HG02852 (cell line): Measurements from ENCODE around the gene ART1.
A peak's percentile ranks its signal among the peaks of the same experiment; 100 is the strongest.
"Not testable (repeated sequence)": the region's sequence is repeated elsewhere in the genome, so short reads cannot be mapped to it uniquely, and the experiment has no call there.

ENCODE experiments used
- ATAC-seq: cut with Tn5 transposase; IDR thresholded peaks from one replicate; pipeline ENCODE4 v1.9.1; 2021; ENCODE audit warnings: mild to moderate bottlenecking, moderate library complexity; ENCODE audit not compliant: unreplicated experiment

ART1 gene, protein sequence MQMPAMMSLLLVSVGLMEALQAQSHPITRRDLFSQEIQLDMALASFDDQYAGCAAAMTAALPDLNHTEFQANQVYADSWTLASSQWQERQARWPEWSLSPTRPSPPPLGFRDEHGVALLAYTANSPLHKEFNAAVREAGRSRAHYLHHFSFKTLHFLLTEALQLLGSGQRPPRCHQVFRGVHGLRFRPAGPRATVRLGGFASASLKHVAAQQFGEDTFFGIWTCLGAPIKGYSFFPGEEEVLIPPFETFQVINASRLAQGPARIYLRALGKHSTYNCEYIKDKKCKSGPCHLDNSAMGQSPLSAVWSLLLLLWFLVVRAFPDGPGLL

DNA sequence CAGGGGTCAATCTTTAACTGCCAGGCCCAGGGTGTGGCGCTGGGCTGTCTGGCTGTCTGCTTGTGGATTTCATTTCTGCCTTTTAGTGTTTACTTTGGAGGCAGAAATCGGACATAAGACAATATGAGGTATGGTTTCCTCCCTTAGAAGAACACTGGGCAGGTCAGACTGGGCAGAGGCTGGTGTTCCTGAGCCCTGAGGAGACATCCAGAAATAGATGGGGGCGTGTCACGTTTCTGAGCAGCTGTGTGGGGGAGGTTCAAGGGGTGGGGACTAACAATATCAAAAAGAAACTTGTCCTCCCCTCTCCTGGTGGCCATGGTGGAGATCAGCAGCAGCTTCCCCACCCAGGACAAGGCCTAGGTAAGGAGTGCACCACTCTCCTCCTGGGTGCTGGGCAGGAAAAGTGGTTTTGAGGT lies at the start of gene ART1:
Gene ART1 (plus strand): TSS at position 312 of the 419 bp plus-strand sequence. CDS start 14,086 bp downstream, outside the sequence.
- ATAC-seq: no peak

DNA sequence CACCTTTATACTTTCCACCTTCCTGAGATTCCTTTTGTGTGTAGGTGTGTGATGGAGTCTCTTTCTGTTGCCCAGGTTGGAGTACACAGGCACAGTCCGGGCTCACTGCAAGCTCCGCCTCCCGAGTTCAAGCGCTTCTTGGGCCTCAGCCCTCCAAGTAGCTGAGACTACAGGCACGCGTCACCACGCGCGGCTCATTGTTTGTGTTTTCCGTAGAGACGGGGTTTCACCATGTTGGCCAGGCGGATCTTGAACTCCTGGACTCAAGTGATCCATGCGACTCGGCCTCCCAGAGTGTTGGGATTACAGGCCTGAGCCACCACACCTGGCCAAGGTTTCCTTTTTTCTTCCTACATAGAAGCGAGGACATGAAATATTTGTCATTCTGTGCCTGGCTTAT lies 47.2 kb upstream of the ART1 start:
- ATAC-seq: not testable (repeated sequence)

DNA sequence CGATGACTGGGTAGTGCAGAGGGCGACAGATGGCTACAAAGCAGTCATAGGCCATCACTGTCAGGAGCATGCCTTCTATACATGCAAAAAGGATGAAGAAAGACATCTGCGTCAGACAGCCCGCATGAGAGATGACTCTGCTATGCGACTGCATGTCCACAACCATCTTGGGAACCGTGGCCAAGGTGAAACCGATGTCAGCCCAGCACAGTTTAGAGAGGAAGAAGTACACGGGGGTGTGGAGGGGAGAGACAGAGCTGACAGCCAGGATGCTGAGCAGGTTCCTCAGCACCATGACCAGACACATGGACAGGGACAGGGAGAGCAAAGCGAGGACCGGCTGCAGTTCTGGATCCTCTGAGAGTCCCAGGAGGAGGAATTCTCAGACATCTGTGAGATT lies 44.7 kb upstream of the ART1 start:
- ATAC-seq: not testable (repeated sequence)

DNA sequence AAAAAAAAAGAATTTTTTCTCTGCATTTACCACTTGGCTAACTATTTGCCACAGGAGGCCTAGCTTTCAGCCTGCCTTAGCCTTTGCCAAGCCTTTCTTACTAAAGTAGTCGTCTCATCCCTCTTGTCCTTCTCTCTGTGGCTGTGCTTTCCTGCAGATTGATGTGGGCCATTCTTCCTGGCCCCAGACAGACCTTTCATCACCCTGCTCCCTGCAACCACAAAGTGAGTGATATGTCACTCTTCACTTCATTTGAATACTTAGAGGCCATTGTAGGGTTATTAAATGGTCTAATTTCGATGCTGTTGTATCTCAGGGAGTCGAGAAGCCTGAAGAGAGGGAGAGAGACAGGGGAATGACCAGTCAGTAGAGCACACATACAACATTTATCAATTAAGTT lies 40.8 kb upstream of the ART1 start:
- ATAC-seq: no peak

DNA sequence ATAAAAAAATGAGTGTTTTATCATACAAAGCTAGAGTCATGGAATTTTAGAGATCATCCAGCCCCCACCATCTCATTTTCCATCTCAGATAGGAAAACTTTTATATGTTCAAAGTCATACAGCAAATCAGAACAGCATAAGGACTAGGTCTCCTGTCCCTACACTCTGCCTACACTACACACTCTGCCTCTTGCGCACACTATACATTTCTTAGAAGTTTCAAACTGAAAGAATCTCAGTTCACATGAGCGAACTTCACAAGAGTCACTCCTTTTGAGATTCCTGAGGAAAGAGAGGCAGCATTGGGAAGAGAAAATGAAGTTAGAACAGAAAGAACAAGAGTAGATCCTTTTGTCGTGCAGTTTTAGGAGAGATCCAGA lies 39.7 kb upstream of the ART1 start:
- ATAC-seq: no peak

DNA sequence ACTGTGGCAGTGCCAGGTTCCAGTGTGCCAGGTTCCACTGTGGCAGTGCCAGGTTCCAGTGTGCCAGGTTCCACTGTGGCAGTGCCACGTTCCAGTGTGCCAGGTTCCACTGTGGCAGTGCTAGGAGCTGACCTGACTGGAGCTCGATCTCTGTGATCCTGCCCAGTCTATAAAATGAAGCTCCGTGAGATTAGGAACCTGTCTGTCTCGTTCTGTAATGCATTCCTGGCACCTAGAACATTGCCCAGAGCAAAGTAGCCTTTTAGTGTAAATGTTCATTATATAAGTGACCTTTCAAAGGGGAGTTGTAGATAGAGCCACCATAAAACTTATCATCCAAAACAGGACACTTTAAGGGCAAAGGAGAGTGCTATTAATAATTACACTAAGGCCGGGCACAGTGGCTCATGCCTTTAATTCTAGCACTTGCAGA lies 39.1 kb upstream of the ART1 start:
- ATAC-seq: no peak

DNA sequence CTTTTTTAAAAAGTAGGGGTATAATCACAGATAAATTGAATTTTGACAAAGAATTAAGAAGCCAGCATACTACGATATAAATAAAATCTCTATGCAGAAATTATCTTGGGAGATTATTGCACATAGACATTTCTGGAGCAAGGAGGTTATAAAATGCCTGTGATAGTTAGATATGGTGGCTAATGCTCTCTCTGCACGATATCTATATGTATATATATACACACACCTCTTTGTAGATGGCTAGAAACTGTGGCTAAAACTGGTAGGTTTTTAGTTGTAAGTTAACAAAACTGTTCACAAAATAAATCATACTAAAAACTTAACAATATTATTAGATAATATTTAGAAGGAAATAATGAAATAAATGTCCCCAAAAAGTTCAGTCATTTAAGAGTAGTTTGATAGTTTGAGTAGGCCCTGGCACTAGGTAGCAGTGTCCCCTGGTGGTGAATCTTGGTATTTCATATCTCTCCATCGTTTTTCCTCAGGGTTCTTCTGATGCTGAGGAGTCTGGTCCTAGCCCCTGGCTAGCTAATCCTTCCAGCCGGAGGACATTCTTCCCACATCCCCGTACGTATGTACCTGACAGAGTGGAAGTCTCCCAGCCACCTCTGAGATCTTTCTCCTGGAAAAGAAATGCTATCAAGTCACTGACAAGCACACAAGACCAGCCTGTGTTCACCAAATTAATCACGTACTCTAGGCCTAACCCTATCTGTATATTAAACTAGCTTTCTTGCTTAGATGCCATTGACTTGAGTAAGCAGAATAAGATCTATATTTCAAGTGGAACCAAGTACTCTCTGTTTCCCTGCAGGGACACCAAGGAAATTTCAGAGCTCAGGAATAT lies 35.3 kb upstream of the ART1 start:
- ATAC-seq: no peak

DNA sequence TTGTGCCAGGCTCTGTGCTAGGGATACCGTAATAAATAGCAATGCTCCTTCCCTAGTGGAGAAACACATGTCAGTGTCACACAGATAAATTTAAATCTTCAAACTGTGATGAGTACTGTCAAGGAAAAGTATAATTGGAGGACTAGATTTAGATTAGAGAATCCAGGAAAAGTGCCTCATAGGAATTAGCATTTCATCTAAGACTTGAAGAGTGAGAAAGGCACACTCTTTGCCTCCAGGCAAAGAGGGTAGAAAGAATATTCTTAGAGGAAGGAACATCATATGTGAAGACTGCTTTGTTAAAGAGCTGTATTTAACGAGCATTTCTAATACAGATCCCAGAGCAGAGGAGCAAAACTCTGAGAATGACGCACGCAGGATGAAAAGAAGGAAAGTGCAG lies 34.1 kb upstream of the ART1 start:
- ATAC-seq: no peak

DNA sequence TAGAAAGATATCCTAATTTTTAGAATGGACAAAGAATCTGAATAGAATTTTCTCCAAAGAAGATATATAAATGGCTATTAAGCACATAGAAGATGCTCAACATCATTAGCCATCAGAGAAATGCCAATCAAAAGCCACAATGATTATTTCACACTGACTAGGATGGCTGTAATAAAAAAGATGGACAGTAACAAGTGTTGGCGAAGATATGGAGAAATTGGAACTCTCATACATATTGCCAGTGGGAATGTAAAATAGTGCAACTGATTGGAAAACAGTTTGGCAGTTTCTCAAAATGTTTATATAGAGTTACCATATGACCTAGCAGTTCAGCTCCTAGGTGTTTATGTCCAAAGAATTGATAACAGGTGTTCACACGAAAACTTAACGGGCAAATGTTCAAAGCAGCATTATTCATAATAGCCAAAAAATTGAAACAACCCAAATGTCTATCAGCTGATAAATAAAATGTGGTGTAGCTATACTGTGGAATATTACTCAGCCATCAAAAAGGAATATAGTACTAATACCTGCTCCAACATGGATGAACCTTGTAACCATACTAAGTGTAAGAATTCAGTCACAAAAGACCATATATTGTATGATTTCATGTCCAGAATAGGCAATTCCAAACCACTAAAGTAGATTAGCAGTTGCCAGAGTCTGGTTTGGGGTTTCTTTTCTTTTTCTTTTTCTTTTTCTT lies 32.8 kb upstream of the ART1 start:
- no peak for ATAC-seq

DNA sequence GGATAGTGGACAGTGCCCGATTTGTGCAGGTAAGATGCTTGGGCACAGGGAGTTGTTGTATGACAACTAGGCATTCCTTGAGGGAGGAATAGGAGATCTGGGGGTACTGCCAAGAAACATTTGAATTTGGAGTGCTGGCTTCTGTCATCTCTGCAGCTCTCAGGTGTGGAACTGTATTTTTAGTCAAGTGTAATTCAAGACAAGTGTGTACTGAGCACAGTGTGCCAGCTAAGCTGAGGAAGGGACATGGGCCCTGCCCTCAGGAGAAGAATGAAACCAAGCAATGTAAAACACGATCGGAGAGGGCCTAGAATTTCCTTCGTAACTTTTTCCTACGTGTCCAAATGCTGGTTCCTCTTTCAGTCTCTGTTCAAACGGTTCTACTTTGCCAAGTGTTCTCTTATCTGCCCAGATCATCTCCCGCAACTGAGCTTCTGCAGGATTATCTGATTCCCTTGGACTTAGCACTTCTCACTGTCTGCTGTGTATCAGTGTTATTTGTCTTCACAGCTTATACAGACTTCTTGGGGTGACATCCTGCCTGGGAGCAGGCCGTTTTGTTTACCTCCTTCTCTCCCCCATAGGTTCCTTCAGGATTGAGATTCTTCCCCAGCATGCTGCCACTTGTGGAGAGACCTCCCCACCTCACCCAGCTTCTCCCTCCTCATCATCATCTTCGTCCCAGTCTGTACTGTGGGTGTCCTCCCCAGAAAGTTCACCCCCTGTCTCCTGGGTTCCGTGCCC lies 30.8 kb upstream of the ART1 start:
- no peak for ATAC-seq

DNA sequence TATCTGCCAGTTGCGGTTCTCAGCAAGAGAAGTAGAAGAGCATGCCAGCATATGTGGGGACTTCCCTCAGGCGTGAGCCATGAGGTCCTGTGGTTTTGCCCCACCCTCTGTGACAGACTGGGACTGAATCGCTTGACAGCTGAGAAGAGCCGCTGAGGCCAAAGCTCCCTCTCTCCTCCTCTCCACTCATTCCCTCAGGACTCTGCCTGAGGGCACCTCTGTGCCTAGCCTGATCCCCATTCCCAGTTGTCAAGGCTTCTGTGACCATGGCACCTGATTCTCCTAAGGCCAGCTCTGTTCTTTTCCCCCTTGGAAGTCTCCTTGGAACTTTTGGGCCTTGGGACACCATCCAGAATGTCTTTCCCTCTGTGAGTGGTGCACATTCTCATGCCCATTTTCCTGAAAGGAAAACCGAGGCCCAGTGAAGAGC lies 30.2 kb upstream of the ART1 start:
- ATAC-seq: peak; percentile 67

DNA sequence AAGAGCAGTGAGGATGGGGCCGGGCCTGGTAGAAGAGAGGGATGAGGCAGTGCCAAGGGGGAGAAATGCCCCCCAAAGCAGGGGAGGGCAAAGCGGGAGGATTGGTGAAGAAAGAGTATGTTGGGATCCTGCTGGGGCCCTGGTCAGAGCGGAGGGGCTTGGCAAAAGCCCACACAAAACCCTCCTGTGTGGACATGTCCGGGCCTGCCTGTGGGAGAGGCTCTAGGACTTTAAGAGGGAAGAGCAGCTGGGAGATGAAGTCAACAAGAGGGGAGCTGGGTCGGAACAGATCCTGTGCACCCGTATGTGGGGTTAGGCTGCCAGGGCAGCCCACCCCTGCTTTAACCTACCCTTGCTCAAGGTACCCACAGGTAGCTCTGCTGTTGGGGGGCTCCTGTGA lies 28.9 kb upstream of the ART1 start:
- ATAC-seq: no peak

DNA sequence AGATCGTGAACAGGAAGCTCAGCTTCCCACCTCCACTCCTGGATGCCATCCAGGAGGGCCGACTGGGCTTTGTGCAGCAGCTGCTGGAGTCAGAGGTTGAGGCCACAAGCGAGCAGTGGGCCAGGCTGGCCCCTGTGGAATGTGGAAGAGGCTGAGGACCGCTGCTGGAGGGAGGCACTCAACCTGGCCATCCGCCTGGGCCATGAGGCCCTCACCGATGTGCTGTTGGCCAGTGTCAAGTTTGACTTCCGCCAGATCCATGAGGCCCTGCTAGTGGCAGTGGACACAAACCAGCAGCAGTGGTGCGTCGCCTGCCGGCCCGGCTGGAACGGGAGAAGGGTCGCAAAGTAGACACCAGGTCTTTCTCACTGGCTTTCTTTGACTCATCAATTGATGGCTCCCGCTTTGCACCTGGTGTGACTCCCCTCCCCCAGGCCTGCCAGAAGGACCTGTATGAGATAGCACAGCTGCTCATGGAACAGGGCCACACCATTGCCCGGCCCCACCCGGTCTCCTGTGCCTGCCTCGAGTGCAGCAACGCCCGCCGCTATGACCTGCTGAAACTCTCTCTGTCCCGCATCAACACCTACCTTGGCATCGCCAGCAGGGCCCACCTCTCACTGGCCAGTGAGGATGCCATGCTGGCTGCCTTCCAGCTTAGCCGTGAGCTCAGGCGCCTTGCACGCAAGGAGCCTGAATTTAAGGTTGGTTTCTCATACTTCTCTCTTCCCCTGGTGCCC lies 28.0 kb upstream of the ART1 start:
- ATAC-seq: no peak

DNA sequence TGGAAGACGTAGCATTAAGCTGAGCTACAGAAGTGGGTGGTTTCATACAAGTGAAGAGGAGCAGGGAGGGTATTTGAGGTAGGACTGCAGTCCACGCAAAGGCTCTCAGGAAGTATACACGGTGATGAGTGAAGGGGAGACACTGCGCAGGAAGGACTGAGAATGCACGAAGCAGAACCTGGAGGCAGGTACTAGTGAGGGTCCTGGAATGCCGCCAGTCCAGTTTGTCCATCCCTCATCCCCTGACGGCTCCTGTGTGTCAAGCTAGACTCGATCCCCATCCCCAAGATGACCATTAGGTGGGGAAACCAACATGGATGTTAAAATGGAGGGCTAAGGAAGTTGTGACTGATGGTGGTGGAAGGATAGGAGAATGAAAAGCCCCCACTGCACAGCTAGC lies 26.9 kb upstream of the ART1 start:
- ATAC-seq: no peak

DNA sequence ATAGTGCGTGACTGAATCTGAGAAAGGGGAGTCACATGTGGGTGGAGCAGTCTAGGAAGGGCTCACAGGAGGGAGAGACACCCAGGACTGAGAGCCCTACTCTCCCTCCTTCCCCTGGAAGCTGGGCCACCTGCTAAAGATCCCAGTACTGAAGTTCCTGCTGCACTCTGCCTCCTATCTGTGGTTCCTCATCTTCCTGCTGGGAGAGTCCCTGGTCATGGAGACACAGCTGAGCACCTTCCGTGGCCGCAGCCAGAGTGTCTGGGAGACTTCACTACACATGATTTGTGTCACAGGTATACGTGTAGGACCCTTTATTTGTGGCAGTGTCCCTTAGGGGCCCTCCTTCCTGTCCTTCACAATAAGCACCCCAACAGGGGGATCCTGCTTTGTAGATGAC lies 22.4 kb upstream of the ART1 start:
- no peak for ATAC-seq

DNA sequence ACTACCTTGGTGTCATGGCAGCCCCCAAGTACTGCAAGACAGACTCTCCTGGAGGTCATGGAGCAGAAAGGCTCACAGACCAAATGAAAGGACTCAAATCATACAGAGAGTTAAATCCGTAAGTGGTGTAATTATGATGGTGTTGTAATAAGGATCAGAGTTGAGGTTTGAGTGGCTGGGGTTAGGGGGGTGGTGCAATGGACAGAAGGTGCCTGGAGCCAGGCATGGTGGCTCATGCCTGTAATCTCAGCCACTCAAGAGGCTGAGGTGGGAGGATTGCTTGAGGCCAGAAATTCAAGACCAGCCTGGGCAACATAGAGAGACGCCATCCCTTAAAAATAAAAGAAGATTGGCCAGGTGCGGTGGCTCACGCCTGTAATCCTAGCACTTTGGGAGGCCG lies 21.8 kb upstream of the ART1 start:
- ATAC-seq: no peak

DNA sequence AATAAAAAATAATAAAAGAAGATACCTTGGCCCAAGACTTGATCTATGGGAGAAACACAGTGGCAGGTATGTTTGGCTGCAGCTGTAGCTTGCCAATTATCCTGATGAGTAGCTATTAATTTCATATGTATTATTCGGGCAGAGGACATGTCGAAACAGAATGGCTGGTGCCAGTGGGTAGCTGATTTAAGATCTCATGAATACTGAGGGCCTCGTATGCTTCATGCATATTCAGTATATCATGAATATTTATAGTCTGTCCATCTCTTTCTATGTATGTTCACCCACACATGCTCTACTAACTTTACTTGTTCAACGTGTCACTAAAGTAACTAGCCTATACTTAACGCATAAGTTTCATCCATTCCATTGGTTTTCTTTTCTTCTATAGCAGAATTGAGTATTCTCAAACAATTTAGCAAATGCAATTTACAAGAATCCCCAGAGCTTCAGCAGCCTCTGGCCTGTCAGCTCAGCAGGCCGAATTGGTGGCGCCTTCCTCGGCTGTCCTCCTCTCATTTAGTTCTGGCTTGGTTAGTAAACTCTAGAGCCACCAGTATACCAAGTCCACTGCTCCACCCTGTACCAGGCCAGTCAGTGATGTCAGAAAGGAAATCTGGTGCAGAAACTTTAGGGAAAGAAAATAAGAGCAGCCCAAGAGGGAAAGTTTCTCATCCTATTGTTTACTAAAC lies 21.0 kb upstream of the ART1 start:
- no peak for ATAC-seq

DNA sequence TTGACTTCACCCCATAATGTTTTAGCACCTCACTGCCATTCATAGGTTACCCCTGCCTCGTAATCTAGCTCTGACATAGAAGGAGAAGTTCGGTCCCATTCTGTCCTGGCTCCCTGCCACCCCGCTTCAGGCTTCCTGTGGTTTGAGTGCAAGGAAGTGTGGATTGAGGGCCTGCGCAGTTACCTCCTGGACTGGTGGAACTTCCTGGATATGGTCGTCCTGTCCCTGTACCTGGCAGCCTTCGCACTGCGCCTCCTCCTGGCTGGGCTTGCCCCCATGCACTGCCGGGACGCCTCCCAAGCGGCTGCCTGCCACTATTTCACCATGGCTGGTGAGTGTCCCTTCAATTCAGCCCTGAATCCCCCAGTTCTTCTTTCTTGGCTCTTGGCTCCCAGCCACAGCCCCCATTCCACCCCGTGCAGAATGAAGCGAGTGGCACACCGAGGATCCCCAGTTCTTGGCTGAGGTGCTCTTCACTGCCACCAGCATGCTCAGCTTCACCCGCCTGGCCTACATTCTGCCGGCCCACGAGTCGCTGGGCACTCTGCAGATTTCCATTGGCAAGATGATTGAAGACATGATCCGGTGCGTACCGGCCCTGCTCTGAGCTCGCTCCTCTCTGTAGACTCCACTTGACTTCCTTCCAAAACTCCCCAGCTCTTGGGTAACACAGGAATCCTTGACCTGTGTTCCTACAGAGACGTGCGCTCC lies 18.5 kb upstream of the ART1 start:
- no peak for ATAC-seq

DNA sequence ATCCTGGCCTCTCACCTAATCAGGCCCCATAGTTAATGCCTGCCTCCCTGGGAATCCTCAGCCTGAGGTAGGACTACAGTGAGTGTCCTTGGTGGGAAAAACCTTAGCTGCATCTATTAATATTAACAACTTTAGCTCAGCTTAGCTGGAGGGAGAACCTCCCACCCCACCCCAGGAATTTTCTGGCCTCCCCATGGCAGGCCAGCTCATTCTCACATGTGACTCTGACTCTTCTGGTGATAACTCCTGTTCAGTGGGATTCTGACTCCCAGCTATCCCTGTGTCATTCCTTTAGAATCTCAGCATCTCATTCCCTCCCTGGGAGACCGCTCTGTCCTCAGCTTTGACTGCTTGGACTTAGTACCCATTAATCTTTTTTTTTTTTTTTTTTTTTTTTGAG lies 17.6 kb upstream of the ART1 start:
- ATAC-seq: no peak
